Thoracic aorta (tissue), 2 donors: ENCODE results near the gene NEURL3. TPM values are rescaled to one million over a fixed set of nuclear protein-coding genes. Genes with fewer than 3 reads are reported as not detected.
"Not testable (repeated sequence)": the region's sequence is repeated elsewhere in the genome, so short reads cannot be mapped to it uniquely, and the experiment has no call there.

ENCODE experiments used
- ATAC-seq: fragments of 150-250 bp; one replicate; pipeline ENCODE4 v1.8.0; 2017; ENCODE audit warnings: low read depth; ENCODE audit not compliant: insufficient number of reproducible peaks, low FRiP score
- DNase-seq: peaks from one replicate; pipeline ENCODE4 v3.0.0-alpha.2; 2020; ENCODE audit warnings: low spot score
- H3K27ac ChIP-seq, 2 donors: fragments of 200-600 bp; sonication (generic); 1 replicate in 1 of 2; 2 replicates in 1 of 2; pipeline ENCODE4 v1.5.1; 2016; ENCODE audit warnings: mild to moderate bottlenecking in 2 of 2, moderate library complexity in 2 of 2
- H3K27me3 ChIP-seq: fragments of 200-600 bp; sonication (generic); replicated peaks from 2 replicates; pipeline ENCODE4 v1.6.0; 2016; ENCODE audit warnings: mild to moderate bottlenecking; ENCODE audit not compliant: insufficient read depth
- H3K36me3 ChIP-seq: fragments of 200-600 bp; sonication (generic); one replicate; pipeline ENCODE4 v1.5.1; 2016
- H3K4me1 ChIP-seq, 2 donors: fragments of 200-600 bp; sonication (generic); 1 replicate in 1 of 2; 2 replicates in 1 of 2; pipeline versions ENCODE4 v1.5.1 to v1.6.0; 2016; ENCODE audit warnings: low read depth in 2 of 2, mild to moderate bottlenecking in 1 of 2; ENCODE audit not compliant: control insufficient read depth in 1 of 2
- H3K4me3 ChIP-seq: fragments of 200-600 bp; sonication (generic); 2 replicates; pipeline ENCODE4 v1.5.1; 2016; ENCODE audit warnings: mild to moderate bottlenecking
- H3K9me3 ChIP-seq: fragments of 200-600 bp; sonication (generic); 2 replicates; pipeline ENCODE4 v1.5.1; 2016
- total RNA-seq, 2 donors: library from RNA; depleted of rRNA; stranded (reverse); fragments of >200 nt; gene quantifications; one replicate each; pipeline versions ENCODE4 v1.1.0 to v1.2.3, GENCODE V29; 2016
- TF ChIP-seq, protein P1 (sequence below): fragments of 200-600 bp; sonication (generic); IDR thresholded peaks from one replicate; pipeline ENCODE4 v1.5.1; 2019; ENCODE audit warnings: antibody characterized with exemption

Gene NEURL3
- total RNA-seq, 2 donors from 2014 or later: not detected

DNA sequence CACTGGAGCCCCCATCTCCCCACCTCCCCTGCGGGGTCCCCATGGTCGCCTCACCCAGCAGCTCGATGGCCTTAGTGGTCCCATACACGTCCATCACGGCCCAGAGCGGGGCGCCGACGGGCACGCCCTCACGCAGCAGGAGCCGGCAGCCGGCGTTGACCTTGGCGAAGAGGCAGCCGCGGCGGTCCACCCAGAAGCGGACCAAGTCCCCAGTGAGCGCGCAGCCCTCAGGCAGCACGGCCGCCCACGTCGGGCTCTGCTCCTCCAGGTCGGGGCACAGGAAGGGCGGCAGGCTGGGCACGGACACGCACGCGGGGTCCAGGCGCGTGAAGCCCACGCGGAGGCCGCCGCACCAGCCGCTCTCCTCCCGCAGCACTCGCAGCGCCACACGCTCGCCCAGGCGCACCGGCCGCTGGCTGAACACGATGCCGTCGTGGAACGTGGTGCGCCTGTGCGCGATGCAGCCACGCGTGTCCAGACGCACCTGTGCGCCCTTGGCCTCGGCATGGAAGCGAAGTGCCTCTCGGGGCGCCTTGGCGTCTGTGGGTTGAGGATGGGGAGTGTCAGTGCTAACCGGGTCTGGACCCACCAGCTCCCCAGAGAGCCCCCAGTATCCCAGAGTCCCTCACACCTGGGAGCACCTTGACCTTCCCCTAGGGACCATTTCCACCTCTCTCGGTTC lies 4.6 kb downstream of the NEURL3 start:
- Histone ChIP-seq H3K27me3 (no peaks in the 10 kb centered on the region), H3K36me3 (no peaks in the 10 kb centered on the region), H3K27ac (no peak overlapping the region), H3K4me3 (no peak overlapping the region), H3K9me3 (no peaks in the 10 kb centered on the region), H3K4me1 (peaks cover 0 to 7% of the 10 kb centered on the region in 2 donors)
- no peak for DNase-seq
- ATAC-seq: no peak
- TF ChIP-seq, protein P1, sequence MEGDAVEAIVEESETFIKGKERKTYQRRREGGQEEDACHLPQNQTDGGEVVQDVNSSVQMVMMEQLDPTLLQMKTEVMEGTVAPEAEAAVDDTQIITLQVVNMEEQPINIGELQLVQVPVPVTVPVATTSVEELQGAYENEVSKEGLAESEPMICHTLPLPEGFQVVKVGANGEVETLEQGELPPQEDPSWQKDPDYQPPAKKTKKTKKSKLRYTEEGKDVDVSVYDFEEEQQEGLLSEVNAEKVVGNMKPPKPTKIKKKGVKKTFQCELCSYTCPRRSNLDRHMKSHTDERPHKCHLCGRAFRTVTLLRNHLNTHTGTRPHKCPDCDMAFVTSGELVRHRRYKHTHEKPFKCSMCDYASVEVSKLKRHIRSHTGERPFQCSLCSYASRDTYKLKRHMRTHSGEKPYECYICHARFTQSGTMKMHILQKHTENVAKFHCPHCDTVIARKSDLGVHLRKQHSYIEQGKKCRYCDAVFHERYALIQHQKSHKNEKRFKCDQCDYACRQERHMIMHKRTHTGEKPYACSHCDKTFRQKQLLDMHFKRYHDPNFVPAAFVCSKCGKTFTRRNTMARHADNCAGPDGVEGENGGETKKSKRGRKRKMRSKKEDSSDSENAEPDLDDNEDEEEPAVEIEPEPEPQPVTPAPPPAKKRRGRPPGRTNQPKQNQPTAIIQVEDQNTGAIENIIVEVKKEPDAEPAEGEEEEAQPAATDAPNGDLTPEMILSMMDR: no peak

DNA sequence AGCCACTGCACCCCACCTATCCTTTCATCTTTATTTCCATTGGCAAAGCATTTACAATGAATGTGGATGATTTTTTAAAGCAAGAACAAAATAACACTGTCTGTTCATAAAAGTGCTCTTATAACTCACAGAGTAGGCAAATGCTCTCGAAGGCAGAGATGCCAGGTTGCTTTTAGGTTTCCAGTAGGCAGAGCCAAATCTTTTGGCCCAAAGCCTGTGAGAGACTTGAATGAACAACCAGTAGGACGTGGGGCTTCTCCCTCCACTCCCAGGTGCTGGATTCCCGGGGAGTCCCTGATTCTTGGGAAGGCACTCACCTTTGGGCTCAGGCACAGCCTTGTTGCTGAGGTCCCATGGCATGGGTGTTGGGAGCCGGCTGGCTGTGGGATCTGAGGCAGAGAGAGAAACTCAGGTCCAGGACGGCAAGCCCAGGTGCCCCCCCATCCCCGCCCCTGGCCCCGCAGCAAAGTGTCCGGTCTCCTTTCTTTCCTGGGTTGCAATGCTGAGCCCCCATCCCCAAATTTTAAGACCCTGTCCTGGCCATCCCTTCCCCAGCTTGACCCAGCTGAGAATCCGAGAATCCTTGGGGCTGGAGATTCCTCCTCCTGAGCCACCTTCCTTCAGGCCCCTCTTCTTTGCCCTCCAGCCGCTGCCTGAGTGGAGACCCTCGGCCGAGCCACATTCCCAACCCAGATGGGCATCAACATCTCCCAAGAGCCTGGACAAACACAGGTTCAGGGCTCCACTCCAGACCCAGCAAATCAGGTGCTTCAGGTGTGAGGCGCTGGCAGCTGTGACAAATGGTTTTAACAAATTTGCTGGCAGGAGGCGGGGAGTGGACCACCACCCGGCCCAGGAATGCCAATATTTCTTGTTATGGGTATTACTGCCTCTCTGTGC lies 5.8 kb downstream of the NEURL3 start:
- ATAC-seq (no peak), DNase-seq (no peak)
- Histone ChIP-seq H3K27ac (no peak overlapping the region), H3K9me3 (peaks cover 5% of the 10 kb centered on the region), H3K36me3 (no peaks in the 10 kb centered on the region), H3K4me3 (no peak overlapping the region), H3K4me1 (peaks cover 0 to 7% of the 10 kb centered on the region in 2 donors), H3K27me3 (no peaks in the 10 kb centered on the region)
- TF ChIP-seq, protein P1: no peak

DNA sequence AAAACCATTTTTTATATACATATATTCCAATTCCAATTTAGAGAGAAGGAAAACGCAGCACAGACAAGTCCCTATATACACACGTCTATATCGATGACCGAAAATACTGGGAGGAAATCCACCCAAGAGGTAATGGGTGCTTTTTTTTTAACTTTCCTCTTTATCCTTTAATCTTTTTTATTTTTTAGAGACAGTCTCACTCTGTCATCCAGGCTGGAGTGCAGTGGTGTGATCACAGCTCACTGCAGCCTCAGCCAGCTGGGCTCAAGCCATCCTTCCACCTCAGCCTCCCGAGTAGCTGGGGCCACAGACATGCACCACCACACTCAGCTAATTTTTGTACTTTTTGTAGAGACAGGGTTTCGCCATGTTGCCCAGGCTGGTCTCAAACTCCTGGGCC lies 6.5 kb downstream of the NEURL3 start:
- not testable (repeated sequence) for H3K4me1 ChIP-seq, H3K36me3 ChIP-seq, H3K9me3 ChIP-seq, H3K4me3 ChIP-seq, ATAC-seq, H3K27ac ChIP-seq, H3K27me3 ChIP-seq, DNase-seq

DNA sequence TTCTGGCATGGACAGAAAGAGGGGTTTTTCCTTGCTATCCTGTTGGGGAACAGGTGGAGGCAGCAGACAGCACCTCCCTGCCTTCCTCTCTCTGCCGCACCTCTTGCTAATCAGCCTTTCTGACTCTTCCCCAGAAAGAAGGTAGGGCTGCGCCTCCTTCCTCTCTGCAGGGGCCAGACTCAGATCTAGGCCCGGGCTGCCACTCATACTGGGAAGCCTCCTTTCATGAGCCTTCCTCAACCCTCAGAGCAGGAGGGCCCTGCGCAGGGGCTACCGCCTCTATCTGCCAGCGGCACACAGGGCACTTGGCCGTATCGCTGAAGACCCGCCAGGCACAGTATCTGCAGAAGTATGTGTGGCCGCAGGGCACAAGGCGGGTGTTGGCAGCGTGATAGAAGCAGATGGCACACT lies 7.1 kb downstream of the NEURL3 start:
- Histone ChIP-seq H3K27ac (no peak overlapping the region), H3K27me3 (no peaks in the 10 kb centered on the region), H3K36me3 (no peaks in the 10 kb centered on the region), H3K4me3 (no peak overlapping the region), H3K4me1 (peaks cover 0 to 7% of the 10 kb centered on the region in 2 donors), H3K9me3 (peaks cover 7% of the 10 kb centered on the region)
- ATAC-seq (no peak), DNase-seq (no peak)
- TF ChIP-seq, protein P1: no peak

DNA sequence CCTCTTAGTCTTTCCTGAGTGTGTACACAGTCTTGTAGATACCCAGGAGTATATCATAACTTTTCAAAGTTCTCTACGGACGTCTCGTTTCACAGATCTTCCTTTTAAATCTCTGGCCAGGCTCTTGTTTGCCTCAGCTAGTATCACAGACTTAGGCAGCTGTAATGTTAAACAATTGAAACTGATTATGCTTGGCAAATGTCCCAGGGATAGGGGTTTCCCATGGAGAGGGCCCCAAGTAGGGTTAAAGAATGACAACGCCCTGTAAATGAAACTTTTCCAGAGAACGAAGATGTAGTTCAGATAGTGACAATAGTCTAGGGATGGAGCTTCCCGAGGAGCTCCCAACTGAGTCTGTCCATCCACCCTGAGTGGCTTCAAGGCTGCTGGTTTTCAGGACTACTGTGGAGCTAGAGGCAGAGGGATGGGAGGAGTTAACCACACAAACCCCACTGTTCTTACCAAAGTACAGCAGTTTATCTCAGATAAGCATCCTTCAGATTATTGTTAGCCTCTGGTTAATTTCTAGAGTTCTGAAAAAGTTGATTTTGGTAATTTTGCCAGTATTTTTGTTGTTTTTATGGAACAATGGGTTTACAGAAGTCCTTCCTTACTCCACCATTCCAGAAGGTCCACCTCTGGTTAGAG lies 9.1 kb downstream of the NEURL3 start:
- DNase-seq (no peak), ATAC-seq (no peak)
- peaks cover 7% of the 10 kb centered on the region for H3K9me3 ChIP-seq
- H3K27ac ChIP-seq: no peak overlapping the region
- H3K36me3 ChIP-seq: no peaks in the 10 kb centered on the region
- peaks cover 0 to 7% of the 10 kb centered on the region in 2 donors for H3K4me1 ChIP-seq
- no peaks in the 10 kb centered on the region for H3K27me3 ChIP-seq
- TF ChIP-seq, protein P1: no peak
- H3K4me3 ChIP-seq: no peak overlapping the region
